ENCODE results near the gene RHOC. TPM values are rescaled to one million over a fixed set of nuclear protein-coding genes. Genes with fewer than 3 reads are reported as not detected.

The RHOC gene
- total RNA-seq, 2 donors from 2014 or later, result 272 to 373 TPM

GRCh38 chr1:112689196-112689841, 17.6 kb downstream of the RHOC start:
- Histone ChIP-seq H3K27ac (no peak overlapping the region), H3K36me3 (peaks cover 0 to 7% of the 10 kb centered on the region in 2 donors), H3K27me3 (replicated peaks; ENCODE audit: insufficient read depth) (no peaks in the 10 kb centered on the region), H3K4me1 (replicated peaks) (no peaks in the 10 kb centered on the region), H3K9me3 (no peaks in the 10 kb centered on the region), H3K4me3 (no peak overlapping the region)
- WGBS, result 95% methylated on average over 9 of the region's 9 CpGs
- no peak for DNase-seq (ENCODE audit: low spot score)
- intact Hi-C loops (cut with DNase I), result no loop called here
- TF ChIP-seq CTCF (IDR thresholded peaks at IDR 0.05) (no peak), POLR2A (IDR thresholded peaks at IDR 0.05) (no peak), POLR2AphosphoS5 (IDR thresholded peaks at IDR 0.05) (no peak)

DNA sequence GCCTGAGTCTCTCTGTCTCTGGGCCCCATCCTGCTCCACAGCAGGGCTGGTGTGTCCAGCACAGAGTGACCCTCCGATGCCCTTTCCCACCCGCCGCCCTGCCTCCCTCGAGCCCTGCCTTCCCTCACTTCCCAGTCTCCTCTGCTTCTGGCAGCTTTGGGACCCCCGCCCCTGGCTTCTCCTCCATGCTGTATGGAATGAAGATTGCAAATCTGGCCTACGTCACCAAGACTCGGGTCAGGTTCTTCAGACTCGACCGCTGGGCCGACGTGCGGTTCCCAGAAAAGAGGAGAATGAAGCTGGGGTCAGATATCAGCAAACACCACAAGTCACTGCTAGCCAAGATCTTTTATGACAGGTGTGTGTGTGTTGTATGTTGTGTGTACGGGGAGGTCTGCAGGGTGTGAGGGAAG, 18.1 kb downstream of the RHOC start:
- Histone ChIP-seq H3K27me3 (replicated peaks; ENCODE audit: insufficient read depth) (no peaks in the 10 kb centered on the region), H3K4me1 (replicated peaks) (no peaks in the 10 kb centered on the region), H3K27ac (no peak overlapping the region), H3K36me3 (peaks cover 0 to 3% of the 10 kb centered on the region in 2 donors), H3K4me3 (no peak overlapping the region), H3K9me3 (no peaks in the 10 kb centered on the region)
- intact Hi-C loops (cut with DNase I), result no loop called here
- no peak for DNase-seq (ENCODE audit: low spot score)
- no peak for TF ChIP-seq POLR2A (IDR thresholded peaks at IDR 0.05)
- TF ChIP-seq CTCF (IDR thresholded peaks at IDR 0.05), result no peak
- TF ChIP-seq POLR2AphosphoS5 (IDR thresholded peaks at IDR 0.05), result no peak
- 71% methylated on average over 13 of the region's 13 CpGs for WGBS

DNA sequence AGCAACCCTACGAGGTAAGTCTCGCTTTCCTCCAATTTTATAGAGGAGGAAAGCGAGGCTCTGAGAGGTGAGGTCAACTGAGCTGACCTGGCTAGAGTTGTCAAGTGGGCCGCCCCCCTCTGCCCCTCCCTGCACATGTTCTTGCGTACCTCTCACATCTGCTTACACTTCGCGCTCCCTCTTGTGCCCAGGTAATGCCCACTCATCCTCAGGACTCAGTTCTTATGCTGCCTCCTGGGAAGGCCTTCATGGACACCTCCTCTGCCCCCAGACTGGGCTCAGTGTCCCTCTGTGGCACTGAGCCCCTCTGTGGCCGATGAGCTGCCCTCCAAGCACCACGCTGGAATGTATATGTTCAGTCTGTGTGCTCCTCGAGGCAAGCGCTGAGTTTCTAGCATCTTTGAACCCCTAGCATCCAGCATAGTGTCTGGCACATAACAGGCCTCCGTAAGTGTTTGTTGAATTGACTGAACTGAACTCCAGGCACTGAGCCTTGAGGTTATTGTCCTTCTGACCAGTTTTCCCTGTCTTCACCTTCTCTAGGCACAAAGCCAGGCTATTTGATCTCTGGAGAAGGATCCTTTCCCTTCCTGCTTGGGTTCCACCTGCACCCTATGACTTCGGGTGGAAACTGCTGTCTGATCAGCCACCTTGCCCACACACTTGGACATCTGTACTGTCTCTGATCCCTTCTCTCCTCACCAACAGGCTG, 19.0 kb downstream of the RHOC start:
- peaks cover 0 to 3% of the 10 kb centered on the region in 2 donors for H3K36me3 ChIP-seq
- WGBS, result 69% methylated on average over 13 of the region's 13 CpGs
- no peaks in the 10 kb centered on the region for H3K27me3 ChIP-seq (replicated peaks; ENCODE audit: insufficient read depth)
- DNase-seq (ENCODE audit: low spot score), result no peak
- H3K4me1 ChIP-seq (replicated peaks), result no peaks in the 10 kb centered on the region
- TF ChIP-seq POLR2A (IDR thresholded peaks at IDR 0.05) (no peak), CTCF (IDR thresholded peaks at IDR 0.05) (no peak), POLR2AphosphoS5 (IDR thresholded peaks at IDR 0.05) (no peak)
- H3K4me3 ChIP-seq, result no peak overlapping the region
- H3K27ac ChIP-seq, result peak overlapping the region in 1 of 2 donors; percentile 10
- intact Hi-C loops (cut with DNase I), result no loop called here
- no peaks in the 10 kb centered on the region for H3K9me3 ChIP-seq

GRCh38 chr1:112687361-112687760, 19.6 kb downstream of the RHOC start:
- Histone ChIP-seq H3K27me3 (replicated peaks; ENCODE audit: insufficient read depth) (no peaks in the 10 kb centered on the region), H3K9me3 (no peaks in the 10 kb centered on the region), H3K36me3 (peaks cover 0 to 3% of the 10 kb centered on the region in 2 donors), H3K4me1 (replicated peaks) (no peaks in the 10 kb centered on the region), H3K27ac (peak overlapping the region in 1 of 2 donors; percentile 10), H3K4me3 (no peak overlapping the region)
- intact Hi-C loops (cut with DNase I), result no loop called here
- DNase-seq (ENCODE audit: low spot score), result peak; percentile 75
- WGBS, result 48% methylated on average over 4 of the region's 4 CpGs
- TF ChIP-seq POLR2A (IDR thresholded peaks at IDR 0.05) (no peak), CTCF (IDR thresholded peaks at IDR 0.05) (no peak), POLR2AphosphoS5 (IDR thresholded peaks at IDR 0.05) (peak; percentile 65)

All from prostate gland (tissue), 2 donors.